ENCODE results near the gene SLC1A2.

The SLC1A2 gene

DNA sequence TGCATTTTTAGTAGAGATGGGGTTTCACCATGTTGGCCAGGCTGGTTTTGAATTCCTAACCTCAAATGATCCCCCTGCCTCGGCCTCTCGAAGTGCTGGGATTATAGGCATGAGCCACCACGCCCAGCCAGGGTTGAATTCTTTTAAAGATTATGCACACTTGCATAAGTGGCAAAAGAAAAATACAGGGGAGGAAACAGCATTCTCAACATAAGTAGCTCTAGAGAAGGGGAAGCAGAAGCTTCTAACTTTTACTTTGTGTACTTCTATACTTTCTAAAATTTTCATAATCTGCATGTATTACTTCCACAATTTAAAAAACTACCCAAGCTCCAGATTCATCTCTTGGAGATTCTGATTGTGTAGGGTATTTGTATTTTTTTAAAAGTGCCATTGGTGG, 108.0 kb downstream of the SLC1A2 start:
- no peak for DNase-seq (ENCODE audit: low read depth)
- TF ChIP-seq, protein P1, sequence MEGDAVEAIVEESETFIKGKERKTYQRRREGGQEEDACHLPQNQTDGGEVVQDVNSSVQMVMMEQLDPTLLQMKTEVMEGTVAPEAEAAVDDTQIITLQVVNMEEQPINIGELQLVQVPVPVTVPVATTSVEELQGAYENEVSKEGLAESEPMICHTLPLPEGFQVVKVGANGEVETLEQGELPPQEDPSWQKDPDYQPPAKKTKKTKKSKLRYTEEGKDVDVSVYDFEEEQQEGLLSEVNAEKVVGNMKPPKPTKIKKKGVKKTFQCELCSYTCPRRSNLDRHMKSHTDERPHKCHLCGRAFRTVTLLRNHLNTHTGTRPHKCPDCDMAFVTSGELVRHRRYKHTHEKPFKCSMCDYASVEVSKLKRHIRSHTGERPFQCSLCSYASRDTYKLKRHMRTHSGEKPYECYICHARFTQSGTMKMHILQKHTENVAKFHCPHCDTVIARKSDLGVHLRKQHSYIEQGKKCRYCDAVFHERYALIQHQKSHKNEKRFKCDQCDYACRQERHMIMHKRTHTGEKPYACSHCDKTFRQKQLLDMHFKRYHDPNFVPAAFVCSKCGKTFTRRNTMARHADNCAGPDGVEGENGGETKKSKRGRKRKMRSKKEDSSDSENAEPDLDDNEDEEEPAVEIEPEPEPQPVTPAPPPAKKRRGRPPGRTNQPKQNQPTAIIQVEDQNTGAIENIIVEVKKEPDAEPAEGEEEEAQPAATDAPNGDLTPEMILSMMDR (IDR thresholded peaks at IDR 0.05; ENCODE audit: low read length, missing control alignments) = no peak
- no peak overlapping the region for H3K4me3 ChIP-seq (replicated peaks; ENCODE audit: low read depth, low read length)

DNA sequence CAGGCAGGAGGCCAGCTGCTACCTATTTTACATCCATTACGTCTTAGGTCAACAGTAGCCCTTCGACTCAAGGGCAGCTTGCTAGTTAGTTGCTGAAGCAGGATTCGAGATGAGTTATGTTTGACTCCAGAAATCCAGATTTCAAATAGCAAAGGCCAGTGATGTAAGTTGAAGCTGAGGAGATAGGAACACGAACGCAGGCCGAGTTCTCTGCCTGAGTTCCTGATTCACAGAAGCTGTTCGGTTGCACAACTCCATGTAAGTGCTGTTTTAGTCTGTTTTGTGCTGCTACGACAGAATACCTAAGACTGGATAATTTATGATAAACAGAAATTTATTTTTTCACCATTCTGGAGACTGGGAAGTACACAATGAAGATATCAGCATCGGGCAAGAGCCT, 111.2 kb downstream of the SLC1A2 start:
- H3K4me3 ChIP-seq (replicated peaks; ENCODE audit: low read depth, low read length) = no peak overlapping the region
- no peak for DNase-seq (ENCODE audit: low read depth)
- TF ChIP-seq, protein P1 (IDR thresholded peaks at IDR 0.05; ENCODE audit: low read length, missing control alignments) = no peak

DNA sequence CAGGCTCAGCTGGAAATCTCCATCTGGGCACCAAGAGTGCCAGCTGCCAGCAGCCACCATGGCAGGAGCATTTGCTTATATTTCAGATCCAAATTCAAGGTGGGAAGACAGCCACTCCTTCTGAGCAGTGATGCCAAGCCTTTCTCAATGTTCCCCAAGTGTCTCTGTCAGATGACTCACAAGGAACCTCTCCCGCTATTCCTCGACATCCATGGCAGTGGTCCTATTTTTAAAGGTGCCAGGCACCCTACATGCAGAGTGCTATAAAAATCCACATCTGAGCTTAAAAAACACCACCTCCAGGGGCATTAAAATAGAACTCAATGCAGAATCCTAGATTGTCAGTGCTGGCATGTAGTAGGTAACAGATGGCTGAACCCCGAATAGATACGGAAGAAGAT, 112.1 kb downstream of the SLC1A2 start:
- no peak for DNase-seq (ENCODE audit: low read depth)
- TF ChIP-seq, protein P1 (IDR thresholded peaks at IDR 0.05; ENCODE audit: low read length, missing control alignments) = no peak
- no peak overlapping the region for H3K4me3 ChIP-seq (replicated peaks; ENCODE audit: low read depth, low read length)

GRCh38 chr11:35305670-35306382, 113.5 kb downstream of the SLC1A2 start:
- TF ChIP-seq, protein P1 (IDR thresholded peaks at IDR 0.05; ENCODE audit: low read length, missing control alignments) = peak; percentile 65
- peak; percentile 69 for DNase-seq (ENCODE audit: low read depth)
- no peak overlapping the region for H3K4me3 ChIP-seq (replicated peaks; ENCODE audit: low read depth, low read length)

DNA sequence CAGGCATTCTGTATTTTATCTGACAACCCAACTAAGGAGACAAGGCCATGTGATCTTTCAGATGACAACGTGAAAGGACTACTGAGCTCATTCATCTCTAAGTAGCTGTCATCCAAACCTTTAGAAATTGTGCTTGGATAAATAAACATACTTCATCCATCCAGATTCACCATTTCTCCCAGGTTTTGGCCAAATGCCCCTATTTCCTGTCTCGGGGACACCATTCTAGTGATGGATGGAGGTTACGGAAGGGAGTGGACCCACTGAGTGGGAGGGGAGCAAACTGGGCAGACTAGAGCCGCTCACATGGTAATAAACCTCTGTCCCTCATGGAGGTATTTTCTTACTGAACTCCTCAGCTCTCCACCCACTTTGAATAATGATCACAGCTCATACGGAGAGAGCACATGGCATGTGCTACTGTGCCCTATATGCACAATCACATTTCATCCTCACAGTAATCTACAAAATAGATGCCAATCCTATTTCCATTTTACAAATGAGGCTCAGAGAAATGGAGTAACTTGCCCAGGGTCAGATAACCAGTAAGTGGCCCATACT, 114.4 kb downstream of the SLC1A2 start:
- TF ChIP-seq, protein P1 (IDR thresholded peaks at IDR 0.05; ENCODE audit: low read length, missing control alignments) = no peak
- no peak overlapping the region for H3K4me3 ChIP-seq (replicated peaks; ENCODE audit: low read depth, low read length)
- no peak for DNase-seq (ENCODE audit: low read depth)

- DNase-seq (ENCODE audit: low read depth) = peak; percentile 70
- TF ChIP-seq, protein P1 (IDR thresholded peaks at IDR 0.05; ENCODE audit: low read length, missing control alignments) = no peak
These were observed 115.0 kb downstream of the SLC1A2 start for GRCh38 chr11:35304386-35304775.

More at GRCh38 chr11:35304386-35304775, 115.0 kb downstream of the SLC1A2 start:
- no peak overlapping the region for H3K4me3 ChIP-seq (replicated peaks; ENCODE audit: low read depth, low read length)

Measured in fibroblast of pulmonary artery (primary cell).